Prostate gland (tissue), 2 donors: ENCODE results near the gene UBE2H. TPM values are rescaled to one million over a fixed set of nuclear protein-coding genes. Genes with fewer than 3 reads are reported as not detected.

Experiments
- DNase-seq: peaks from one replicate; pipeline ENCODE4 v3.0.0-alpha.2; 2019; ENCODE audit warnings: low spot score
- H3K27ac ChIP-seq, 2 donors: fragments of 200-600 bp; sonication (generic); 2 replicates each; pipeline ENCODE4 v1.5.1; 2017 to 2019
- H3K27me3 ChIP-seq: fragments of 200-600 bp; sonication (generic); replicated peaks from 2 replicates; pipeline ENCODE4 v1.5.1; 2019; ENCODE audit not compliant: insufficient read depth
- H3K36me3 ChIP-seq, 2 donors: fragments of 200-600 bp; sonication (generic); 1 replicate in 1 of 2; 2 replicates in 1 of 2; pipeline versions ENCODE4 v1.5.1 to v1.8.1; 2017 to 2019
- H3K4me1 ChIP-seq: fragments of 200-600 bp; sonication (generic); replicated peaks from 2 replicates; pipeline ENCODE4 v1.5.1; 2019
- H3K4me3 ChIP-seq, 2 donors: fragments of 200-600 bp; sonication (generic); 2 replicates each; pipeline ENCODE4 v1.5.1; 2017 to 2019
- H3K9me3 ChIP-seq: fragments of 200-600 bp; sonication (generic); 2 replicates; pipeline ENCODE4 v1.5.1; 2017
- CTCF ChIP-seq, 4 experiments: fragments of 200-600 bp in 2 of 4; fragments of 450-650 bp in 2 of 4; sonication (generic) in 2 of 4; IDR thresholded peaks; 1 replicate in 3 of 4; 2 replicates in 1 of 4; pipeline ENCODE4 v1.5.1; 2016 to 2019; ENCODE audit warnings: antibody characterized with exemption in 4 of 4, mild to moderate bottlenecking in 2 of 4, moderate library complexity in 2 of 4
- POLR2A ChIP-seq: fragments of 450-650 bp; IDR thresholded peaks from one replicate; pipeline ENCODE4 v1.6.1; 2016; ENCODE audit warnings: antibody characterized with exemption, mild to moderate bottlenecking
- POLR2AphosphoS5 ChIP-seq: sonication (generic); formaldehyde crosslinking; IDR thresholded peaks from one replicate; pipeline ENCODE4 v1.6.1; 2017; ENCODE audit warnings: antibody characterized with exemption
- WGBS: methylation state at CpG from one replicate; pipeline ENCODE4 v1.1.5; 2018; 5-methylcytosine and 5-hydroxymethylcytosine counted together
- intact Hi-C: fragments of 100-400 bp; cut with DNase I; formaldehyde crosslinking; loops from one replicate; pipeline ENCODE4 v1.14.2; 2022
- total RNA-seq, 2 donors: library from RNA; depleted of rRNA; stranded (reverse); fragments of >200 nt; gene quantifications; one replicate each; pipeline ENCODE4 v1.1.0, GENCODE V29; 2016

The UBE2H gene
- total RNA-seq, 2 donors from 2014 or later, result 78.4 to 105 TPM

- Histone ChIP-seq H3K9me3 (no peaks in the 10 kb centered on the region), H3K27ac (peak overlapping the region; percentile 85 to 99), H3K36me3 (no peaks in the 10 kb centered on the region), H3K4me1 (peaks cover 11% of the 10 kb centered on the region), H3K27me3 (no peaks in the 10 kb centered on the region), H3K4me3 (no peak overlapping the region)
- WGBS, result 79% methylated on average over 5 of the region's 5 CpGs
- intact Hi-C loops, result no loop called here
- no peak for DNase-seq
- TF ChIP-seq POLR2AphosphoS5 (no peak), POLR2A (no peak), CTCF (IDR thresholded peaks at IDR 0.05) (no peak)
Measured at GRCh38 chr7:129948338-129948737, 4.4 kb downstream of the UBE2H start.

- Histone ChIP-seq H3K36me3 (no peaks in the 10 kb centered on the region), H3K27me3 (no peaks in the 10 kb centered on the region), H3K4me3 (no peak overlapping the region), H3K9me3 (no peaks in the 10 kb centered on the region), H3K27ac (peak overlapping the region in 1 of 2 donors; percentile 85), H3K4me1 (peaks cover 11% of the 10 kb centered on the region)
- no peak for TF ChIP-seq CTCF (IDR thresholded peaks at IDR 0.05)
- no peak for TF ChIP-seq POLR2AphosphoS5
- intact Hi-C loops, result no loop called here
- 76% methylated on average over 8 of the region's 8 CpGs for WGBS
- DNase-seq, result no peak
Measured at GRCh38 chr7:129947701-129948100, 5.1 kb downstream of the UBE2H start.

- intact Hi-C loops, result no loop called here
- Histone ChIP-seq H3K4me1 (peaks cover 11% of the 10 kb centered on the region), H3K27ac (no peak overlapping the region), H3K27me3 (no peaks in the 10 kb centered on the region), H3K9me3 (no peaks in the 10 kb centered on the region), H3K4me3 (no peak overlapping the region), H3K36me3 (no peaks in the 10 kb centered on the region)
- DNase-seq, result no peak
- 74% methylated on average over 3 of the region's 3 CpGs for WGBS
- TF ChIP-seq CTCF (IDR thresholded peaks at IDR 0.05) (no peak), POLR2A (no peak)
Measured at GRCh38 chr7:129947049-129947448, 5.7 kb downstream of the UBE2H start.

- H3K4me3 ChIP-seq, result no peak overlapping the region
- H3K27me3 ChIP-seq, result no peaks in the 10 kb centered on the region
- no peaks in the 10 kb centered on the region for H3K9me3 ChIP-seq
- H3K27ac ChIP-seq, result no peak overlapping the region
- no peaks in the 10 kb centered on the region for H3K36me3 ChIP-seq
- 96% methylated on average over 5 of the region's 5 CpGs for WGBS
- DNase-seq, result no peak
- TF ChIP-seq POLR2AphosphoS5 (no peak), CTCF (IDR thresholded peaks at IDR 0.05) (no peak), POLR2A (no peak)
- H3K4me1 ChIP-seq, result peaks cover 11% of the 10 kb centered on the region
- intact Hi-C loops, result no loop called here
Measured at GRCh38 chr7:129946282-129946681, 6.5 kb downstream of the UBE2H start.

GRCh38 chr7:129943352-129943751, 9.4 kb downstream of the UBE2H start:
- no peaks in the 10 kb centered on the region for H3K27me3 ChIP-seq
- H3K4me3 ChIP-seq, result no peak overlapping the region
- no peak overlapping the region for H3K27ac ChIP-seq
- peaks cover 3% of the 10 kb centered on the region for H3K4me1 ChIP-seq
- TF ChIP-seq POLR2A (no peak), CTCF (IDR thresholded peaks at IDR 0.05) (no peak), POLR2AphosphoS5 (no peak)
- WGBS, result 90% methylated on average over 6 of the region's 6 CpGs
- no peaks in the 10 kb centered on the region for H3K9me3 ChIP-seq
- DNase-seq, result no peak
- intact Hi-C loops, result no loop called here
- H3K36me3 ChIP-seq, result no peaks in the 10 kb centered on the region
